Measurements from ENCODE around the gene EID1. TPM values are rescaled to one million over a fixed set of nuclear protein-coding genes. Genes with fewer than 3 reads are reported as not detected.

Gene EID1
- total RNA-seq, 2 experiments from 2014 or later: 41.0 to 45.3 TPM

GRCh38 chr15:48856942-48857341 is 21.0 kb upstream of the EID1 start:
- H3K4me1 Mint-ChIP-seq (ENCODE audit: low read depth): no peaks in the 10 kb centered on the region
- intact Hi-C loops (cut with DNase I, micrococcal nuclease): no loop called here
- no peaks in the 10 kb centered on the region for H3K9me3 Mint-ChIP-seq
- DNase-seq: no peak
- TF ChIP-seq, protein P1, sequence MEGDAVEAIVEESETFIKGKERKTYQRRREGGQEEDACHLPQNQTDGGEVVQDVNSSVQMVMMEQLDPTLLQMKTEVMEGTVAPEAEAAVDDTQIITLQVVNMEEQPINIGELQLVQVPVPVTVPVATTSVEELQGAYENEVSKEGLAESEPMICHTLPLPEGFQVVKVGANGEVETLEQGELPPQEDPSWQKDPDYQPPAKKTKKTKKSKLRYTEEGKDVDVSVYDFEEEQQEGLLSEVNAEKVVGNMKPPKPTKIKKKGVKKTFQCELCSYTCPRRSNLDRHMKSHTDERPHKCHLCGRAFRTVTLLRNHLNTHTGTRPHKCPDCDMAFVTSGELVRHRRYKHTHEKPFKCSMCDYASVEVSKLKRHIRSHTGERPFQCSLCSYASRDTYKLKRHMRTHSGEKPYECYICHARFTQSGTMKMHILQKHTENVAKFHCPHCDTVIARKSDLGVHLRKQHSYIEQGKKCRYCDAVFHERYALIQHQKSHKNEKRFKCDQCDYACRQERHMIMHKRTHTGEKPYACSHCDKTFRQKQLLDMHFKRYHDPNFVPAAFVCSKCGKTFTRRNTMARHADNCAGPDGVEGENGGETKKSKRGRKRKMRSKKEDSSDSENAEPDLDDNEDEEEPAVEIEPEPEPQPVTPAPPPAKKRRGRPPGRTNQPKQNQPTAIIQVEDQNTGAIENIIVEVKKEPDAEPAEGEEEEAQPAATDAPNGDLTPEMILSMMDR (IDR thresholded peaks at IDR 0.05): no peak
- ChIA-PET POLR2A (interaction anchor here (0.6 kb wide), 1 partner anchor 776 kb away, joined by 5 read pairs; no protein-coding TSS in a partner anchor), CTCF (no interaction called here)
- H3K27me3 Mint-ChIP-seq: no peaks in the 10 kb centered on the region
- Histone ChIP-seq H3K27me3 (ENCODE audit: control insufficient read depth in 1 of 2, insufficient read depth in 2 of 2, low read length in 2 of 2) (no peaks in the 10 kb centered on the region), H3K4me3 (ENCODE audit: low read length) (no peak overlapping the region), H3K27ac (ENCODE audit: low read depth in 1 of 2, low read length in 2 of 2) (no peak overlapping the region), H3K4me1 (ENCODE audit: insufficient read depth, low read length) (no peaks in the 10 kb centered on the region), H3K36me3 (ENCODE audit: insufficient read depth, low read length) (no peaks in the 10 kb centered on the region), H3K9me3 (ENCODE audit: control insufficient read depth in 1 of 2, insufficient read depth in 1 of 2, low read length in 2 of 2) (no peaks in the 10 kb centered on the region)
- no peak overlapping the region for H3K4me3 Mint-ChIP-seq
- H3K36me3 Mint-ChIP-seq (ENCODE audit: low read depth): no peaks in the 10 kb centered on the region
- no peak for ATAC-seq (ENCODE audit: poor library complexity)
- no peak overlapping the region for H3K27ac Mint-ChIP-seq

DNA sequence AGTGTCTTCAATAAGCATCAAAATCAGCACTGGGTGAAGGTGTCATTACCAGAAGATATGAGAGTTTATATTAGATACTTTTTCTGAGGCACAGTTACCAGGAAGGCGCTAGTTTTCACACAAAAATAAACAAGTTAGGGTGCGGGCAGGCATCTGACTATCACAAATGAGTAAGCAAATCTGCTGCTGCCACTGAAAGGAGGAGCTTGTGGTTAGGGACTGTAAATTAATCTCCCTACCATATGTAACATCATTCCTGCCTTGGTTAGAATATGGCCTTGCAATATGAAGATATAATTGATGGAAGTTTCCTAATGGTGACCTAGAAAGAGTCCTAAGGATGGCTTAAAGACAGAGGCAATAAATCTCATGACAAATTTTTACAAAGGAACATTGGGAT is 19.5 kb upstream of the EID1 start:
- H3K27me3 Mint-ChIP-seq: no peaks in the 10 kb centered on the region
- no peak overlapping the region for H3K27ac Mint-ChIP-seq
- Histone ChIP-seq H3K27ac (ENCODE audit: low read depth in 1 of 2, low read length in 2 of 2) (no peak overlapping the region), H3K27me3 (ENCODE audit: control insufficient read depth in 1 of 2, insufficient read depth in 2 of 2, low read length in 2 of 2) (no peaks in the 10 kb centered on the region), H3K9me3 (ENCODE audit: control insufficient read depth in 1 of 2, insufficient read depth in 1 of 2, low read length in 2 of 2) (no peaks in the 10 kb centered on the region), H3K4me3 (ENCODE audit: low read length) (no peak overlapping the region), H3K36me3 (ENCODE audit: insufficient read depth, low read length) (no peaks in the 10 kb centered on the region), H3K4me1 (ENCODE audit: insufficient read depth, low read length) (no peaks in the 10 kb centered on the region)
- DNase-seq: no peak
- CTCF ChIA-PET: interaction anchor here (0.5 to 1.4 kb wide), 3 partner anchors 12 to 287 kb away, joined by 3 to 5 read pairs (median 3); no protein-coding TSS in a partner anchor
- no peak for ATAC-seq (ENCODE audit: poor library complexity)
- H3K9me3 Mint-ChIP-seq: no peaks in the 10 kb centered on the region
- POLR2A ChIA-PET: no interaction called here
- TF ChIP-seq, protein P1 (IDR thresholded peaks at IDR 0.05): no peak
- no peaks in the 10 kb centered on the region for H3K36me3 Mint-ChIP-seq (ENCODE audit: low read depth)
- H3K4me1 Mint-ChIP-seq (ENCODE audit: low read depth): no peaks in the 10 kb centered on the region
- intact Hi-C loops (cut with DNase I, micrococcal nuclease): no loop called here
- H3K4me3 Mint-ChIP-seq: no peak overlapping the region

- DNase-seq: no peak
- Histone ChIP-seq H3K36me3 (ENCODE audit: insufficient read depth, low read length) (no peaks in the 10 kb centered on the region), H3K27ac (ENCODE audit: low read depth in 1 of 2, low read length in 2 of 2) (no peak overlapping the region), H3K27me3 (ENCODE audit: control insufficient read depth in 1 of 2, insufficient read depth in 2 of 2, low read length in 2 of 2) (no peaks in the 10 kb centered on the region), H3K4me1 (ENCODE audit: insufficient read depth, low read length) (no peaks in the 10 kb centered on the region), H3K4me3 (ENCODE audit: low read length) (no peak overlapping the region), H3K9me3 (ENCODE audit: control insufficient read depth in 1 of 2, insufficient read depth in 1 of 2, low read length in 2 of 2) (no peaks in the 10 kb centered on the region)
- no peak overlapping the region for H3K27ac Mint-ChIP-seq
- TF ChIP-seq, protein P1 (IDR thresholded peaks at IDR 0.05): no peak
- intact Hi-C loops (cut with DNase I, micrococcal nuclease): no loop called here
- no peaks in the 10 kb centered on the region for H3K36me3 Mint-ChIP-seq (ENCODE audit: low read depth)
- CTCF ChIA-PET: interaction anchor here (0.9 to 1.2 kb wide), 2 partner anchors 116 to 287 kb away, joined by 3 to 7 read pairs; no protein-coding TSS in a partner anchor
- no peaks in the 10 kb centered on the region for H3K4me1 Mint-ChIP-seq (ENCODE audit: low read depth)
- H3K27me3 Mint-ChIP-seq: no peaks in the 10 kb centered on the region
- no peak for ATAC-seq (ENCODE audit: poor library complexity)
- H3K4me3 Mint-ChIP-seq: no peak overlapping the region
- POLR2A ChIA-PET: no interaction called here
- no peaks in the 10 kb centered on the region for H3K9me3 Mint-ChIP-seq
Measured at GRCh38 chr15:48859426-48859825, 18.5 kb upstream of the EID1 start.

Measured in CD4-positive, alpha-beta T cell (primary cell).